Measurements from ENCODE around the gene PRDM4. TPM values are rescaled to one million over a fixed set of nuclear protein-coding genes. Genes with fewer than 3 reads are reported as not detected.

PRDM4 gene, protein sequence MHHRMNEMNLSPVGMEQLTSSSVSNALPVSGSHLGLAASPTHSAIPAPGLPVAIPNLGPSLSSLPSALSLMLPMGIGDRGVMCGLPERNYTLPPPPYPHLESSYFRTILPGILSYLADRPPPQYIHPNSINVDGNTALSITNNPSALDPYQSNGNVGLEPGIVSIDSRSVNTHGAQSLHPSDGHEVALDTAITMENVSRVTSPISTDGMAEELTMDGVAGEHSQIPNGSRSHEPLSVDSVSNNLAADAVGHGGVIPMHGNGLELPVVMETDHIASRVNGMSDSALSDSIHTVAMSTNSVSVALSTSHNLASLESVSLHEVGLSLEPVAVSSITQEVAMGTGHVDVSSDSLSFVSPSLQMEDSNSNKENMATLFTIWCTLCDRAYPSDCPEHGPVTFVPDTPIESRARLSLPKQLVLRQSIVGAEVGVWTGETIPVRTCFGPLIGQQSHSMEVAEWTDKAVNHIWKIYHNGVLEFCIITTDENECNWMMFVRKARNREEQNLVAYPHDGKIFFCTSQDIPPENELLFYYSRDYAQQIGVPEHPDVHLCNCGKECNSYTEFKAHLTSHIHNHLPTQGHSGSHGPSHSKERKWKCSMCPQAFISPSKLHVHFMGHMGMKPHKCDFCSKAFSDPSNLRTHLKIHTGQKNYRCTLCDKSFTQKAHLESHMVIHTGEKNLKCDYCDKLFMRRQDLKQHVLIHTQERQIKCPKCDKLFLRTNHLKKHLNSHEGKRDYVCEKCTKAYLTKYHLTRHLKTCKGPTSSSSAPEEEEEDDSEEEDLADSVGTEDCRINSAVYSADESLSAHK
- total RNA-seq: 10.5 TPM
- 12.8 TPM for polyA plus RNA-seq
- long read RNA-seq, donor 1: 0 reads
- long read RNA-seq, donor 2: 0 reads
- long read RNA-seq, donor 3, full-length matches to known transcripts: 2 of 2 reads
- long read RNA-seq, donor 3, partial matches to known transcripts: 0 of 2 reads
- long read RNA-seq, donor 3, other reads (novel, unspliced or antisense): 0 of 2 reads
- long read RNA-seq, donor 4: 0 reads
- long read RNA-seq, donor 5, full-length matches to known transcripts: 2 of 2 reads
- long read RNA-seq, donor 5, partial matches to known transcripts: 0 of 2 reads
- long read RNA-seq, donor 5, other reads (novel, unspliced or antisense): 0 of 2 reads
- long read RNA-seq, donor 6, full-length matches to known transcripts: 1 of 1 reads
- long read RNA-seq, donor 6, partial matches to known transcripts: 0 of 1 reads
- long read RNA-seq, donor 6, other reads (novel, unspliced or antisense): 0 of 1 reads
- long read RNA-seq, donor 7, full-length matches to known transcripts: 2 of 2 reads
- long read RNA-seq, donor 7, partial matches to known transcripts: 0 of 2 reads
- long read RNA-seq, donor 7, other reads (novel, unspliced or antisense): 0 of 2 reads
- long read RNA-seq, donor 8, full-length matches to known transcripts: 1 of 1 reads
- long read RNA-seq, donor 8, partial matches to known transcripts: 0 of 1 reads
- long read RNA-seq, donor 8, other reads (novel, unspliced or antisense): 0 of 1 reads
- long read RNA-seq, donor 9: 0 reads
- long read RNA-seq, donor 10: 0 reads

DNA sequence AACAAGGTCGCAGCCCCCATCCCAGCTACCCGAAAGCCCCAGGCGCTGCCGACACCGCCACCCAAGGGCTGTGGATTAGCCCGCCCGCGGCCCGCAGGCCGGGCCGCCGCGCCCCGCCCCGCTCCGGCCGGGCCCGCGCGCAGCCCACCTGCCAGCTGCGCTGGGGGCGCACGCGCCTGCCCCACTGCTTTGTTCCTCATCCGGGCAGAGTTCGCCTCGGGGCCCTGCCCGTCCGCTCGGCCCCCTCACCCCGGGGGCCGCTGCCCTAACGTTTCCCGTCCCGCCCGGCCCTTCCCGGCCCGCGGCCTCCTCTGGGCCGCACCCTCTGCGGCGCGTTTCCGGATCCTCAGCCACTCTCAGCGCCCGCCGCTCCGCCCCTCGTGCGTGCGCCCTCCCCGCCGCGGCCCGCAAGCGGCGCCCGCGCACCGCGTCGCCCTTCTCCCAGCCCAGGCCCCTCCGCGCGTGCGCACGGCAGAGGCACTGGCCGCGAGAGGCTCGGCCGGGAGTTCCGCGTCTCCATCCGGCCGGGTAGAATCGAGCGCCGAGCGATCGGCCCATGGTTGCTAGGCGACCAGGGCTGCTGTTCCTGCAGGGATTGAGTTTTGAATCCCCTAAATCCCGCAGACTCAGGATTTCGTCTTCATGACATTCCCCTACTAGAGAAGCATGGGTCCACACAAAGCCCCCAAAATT lies at the start of gene PRDM4:
PRDM4 (minus strand) TSS at position 329 of the 693 bp plus-strand sequence. CDS start 622 bp downstream, outside the sequence.
- Histone ChIP-seq H3K4me3 (ENCODE audit: low read length in 2 of 2) (peak within 1 kb of the TSS; percentile 77 to 94), H3K9me3 (ENCODE audit: control insufficient read depth in 2 of 2, insufficient read depth in 1 of 2, low read length in 1 of 2) (no peaks in the 10 kb centered on the region), H3K4me1 (ENCODE audit: control insufficient read depth in 2 of 2, insufficient read depth in 2 of 2, low read length in 2 of 2) (peaks cover 13 to 14% of the 10 kb centered on the region in 2 donors), H3K27me3 (ENCODE audit: control insufficient read depth in 2 of 2, insufficient read depth in 1 of 2, low read length in 1 of 2) (peaks cover 0 to 11% of the 10 kb centered on the region in 2 donors), H3K27ac (ENCODE audit: low read depth in 1 of 2, low read length in 1 of 2) (peak within 1 kb of the TSS in 1 of 2 donors; percentile 53), H3K36me3 (ENCODE audit: control insufficient read depth in 2 of 2, insufficient read depth in 2 of 2, low read length in 1 of 2) (peaks cover 6 to 11% of the 10 kb centered on the region in 2 donors)
- peak in 8 of 9 donors; percentile 68 to 91 (median 79) for DNase-seq (ENCODE audit: low read depth in 6 of 9, low spot score in 9 of 9)
- WGBS: under 1% methylated on average over 83 of the region's 83 CpGs

DNA sequence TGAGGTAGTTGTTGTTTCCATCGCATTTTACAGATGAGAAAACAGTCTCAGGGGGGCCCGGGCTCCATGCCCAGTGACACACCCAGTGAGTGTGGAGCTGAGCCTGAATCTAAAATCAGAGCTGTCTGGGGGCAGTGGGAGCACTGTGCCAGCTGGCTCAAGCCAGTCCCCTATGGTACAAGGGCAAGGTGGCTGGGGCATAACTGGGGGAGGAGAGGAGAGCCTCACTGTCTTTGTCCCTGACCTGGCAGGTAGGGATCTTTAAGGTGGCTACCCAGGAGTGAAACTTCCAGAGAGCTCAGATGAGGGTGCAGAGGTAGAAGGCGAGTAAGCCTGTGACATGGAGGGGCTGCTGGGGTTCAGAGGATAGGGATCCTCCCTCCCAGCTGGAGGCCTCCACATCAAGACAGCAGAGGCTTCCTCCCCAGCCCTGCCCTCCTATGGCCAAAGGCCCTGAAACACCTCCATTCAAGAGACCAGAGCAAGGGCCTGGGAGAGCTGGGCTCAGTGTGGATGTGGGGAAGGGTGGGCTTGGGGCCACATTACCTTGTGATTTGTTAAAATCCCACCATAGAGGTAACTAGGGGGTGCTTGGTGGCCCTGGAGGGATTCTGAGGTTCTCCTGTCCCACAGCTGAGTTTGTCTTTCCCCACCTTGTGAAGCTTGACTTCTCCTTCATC lies 46.7 kb upstream of the PRDM4 start:
- no peaks in the 10 kb centered on the region for H3K36me3 ChIP-seq (ENCODE audit: control insufficient read depth in 2 of 2, insufficient read depth in 2 of 2, low read length in 1 of 2)
- no peaks in the 10 kb centered on the region for H3K4me1 ChIP-seq (ENCODE audit: control insufficient read depth in 2 of 2, insufficient read depth in 2 of 2, low read length in 2 of 2)
- no peak for DNase-seq (ENCODE audit: low read depth in 6 of 9, low spot score in 9 of 9)
- H3K27ac ChIP-seq (ENCODE audit: low read depth in 1 of 2, low read length in 1 of 2): no peak overlapping the region
- H3K4me3 ChIP-seq (ENCODE audit: low read length in 2 of 2): no peak overlapping the region
- H3K9me3 ChIP-seq (ENCODE audit: control insufficient read depth in 2 of 2, insufficient read depth in 1 of 2, low read length in 1 of 2): no peaks in the 10 kb centered on the region
- H3K27me3 ChIP-seq (ENCODE audit: control insufficient read depth in 2 of 2, insufficient read depth in 1 of 2, low read length in 1 of 2): no peaks in the 10 kb centered on the region
- WGBS: 62% methylated on average over 3 of the region's 3 CpGs

DNA sequence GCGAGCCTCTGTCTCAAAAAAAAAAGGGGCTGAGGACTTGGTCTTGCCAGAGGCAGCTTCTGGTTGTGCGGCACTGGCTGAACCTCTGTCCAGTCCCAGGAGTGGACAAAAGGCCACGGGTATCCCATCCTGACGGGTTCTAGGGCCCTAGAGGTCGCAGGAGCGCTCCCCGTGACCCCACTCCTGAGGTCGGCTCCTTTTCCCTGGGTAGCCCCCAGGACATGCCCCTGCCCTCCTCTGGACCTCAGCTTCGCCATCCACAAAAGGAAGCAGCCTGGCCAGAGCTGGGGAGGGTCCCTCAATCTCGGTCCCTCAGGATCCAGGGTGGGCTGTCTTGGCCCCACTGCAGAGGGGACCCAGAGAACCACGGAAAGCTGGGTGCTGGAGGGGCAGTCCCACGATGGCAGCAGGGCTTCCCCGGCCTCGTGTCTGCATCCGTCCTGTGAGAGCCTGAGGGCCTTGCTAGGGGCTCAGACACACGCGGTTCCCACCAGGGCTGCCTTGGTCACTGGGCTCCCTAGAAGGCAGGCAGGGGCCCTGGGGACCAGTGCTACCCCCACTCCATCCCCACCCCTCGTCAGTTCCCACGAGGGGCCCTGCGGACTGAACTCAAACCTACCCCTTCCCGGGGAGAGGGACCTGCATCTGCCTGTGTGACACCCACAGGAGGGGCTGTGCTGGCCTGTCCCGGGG lies 44.7 kb upstream of the PRDM4 start:
- H3K4me1 ChIP-seq (ENCODE audit: control insufficient read depth in 2 of 2, insufficient read depth in 2 of 2, low read length in 2 of 2): no peaks in the 10 kb centered on the region
- no peak overlapping the region for H3K4me3 ChIP-seq (ENCODE audit: low read length in 2 of 2)
- no peaks in the 10 kb centered on the region for H3K9me3 ChIP-seq (ENCODE audit: control insufficient read depth in 2 of 2, insufficient read depth in 1 of 2, low read length in 1 of 2)
- DNase-seq (ENCODE audit: low read depth in 6 of 9, low spot score in 9 of 9): no peak
- H3K27ac ChIP-seq (ENCODE audit: low read depth in 1 of 2, low read length in 1 of 2): no peak overlapping the region
- 90% methylated on average over 22 of the region's 22 CpGs for WGBS
- no peaks in the 10 kb centered on the region for H3K27me3 ChIP-seq (ENCODE audit: control insufficient read depth in 2 of 2, insufficient read depth in 1 of 2, low read length in 1 of 2)
- H3K36me3 ChIP-seq (ENCODE audit: control insufficient read depth in 2 of 2, insufficient read depth in 2 of 2, low read length in 1 of 2): no peaks in the 10 kb centered on the region

DNA sequence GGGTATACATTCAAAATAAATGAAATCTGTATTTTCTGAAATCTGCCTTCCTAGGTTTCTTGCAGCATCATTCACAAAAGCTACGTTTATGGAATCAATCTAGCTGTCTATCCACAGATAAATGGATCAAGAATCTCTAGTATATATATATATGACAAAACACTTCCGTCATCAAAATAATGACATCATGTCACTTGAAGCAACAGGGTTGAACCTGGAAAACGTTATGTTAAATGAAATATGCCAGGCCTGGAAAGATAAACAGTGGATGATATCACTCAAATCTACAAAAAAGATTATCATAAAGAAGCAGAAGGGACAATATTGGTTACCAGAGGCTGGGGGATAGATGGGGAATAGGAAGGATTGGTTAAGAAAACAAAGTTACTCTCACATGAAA lies 42.2 kb upstream of the PRDM4 start:
- no peaks in the 10 kb centered on the region for H3K36me3 ChIP-seq (ENCODE audit: control insufficient read depth in 2 of 2, insufficient read depth in 2 of 2, low read length in 1 of 2)
- no peak overlapping the region for H3K4me3 ChIP-seq (ENCODE audit: low read length in 2 of 2)
- no peak overlapping the region for H3K27ac ChIP-seq (ENCODE audit: low read depth in 1 of 2, low read length in 1 of 2)
- no peak for DNase-seq (ENCODE audit: low read depth in 6 of 9, low spot score in 9 of 9)
- no peaks in the 10 kb centered on the region for H3K9me3 ChIP-seq (ENCODE audit: control insufficient read depth in 2 of 2, insufficient read depth in 1 of 2, low read length in 1 of 2)
- no peaks in the 10 kb centered on the region for H3K27me3 ChIP-seq (ENCODE audit: control insufficient read depth in 2 of 2, insufficient read depth in 1 of 2, low read length in 1 of 2)
- WGBS: 64% methylated on average over 3 of the region's 3 CpGs
- H3K4me1 ChIP-seq (ENCODE audit: control insufficient read depth in 2 of 2, insufficient read depth in 2 of 2, low read length in 2 of 2): no peaks in the 10 kb centered on the region

DNA sequence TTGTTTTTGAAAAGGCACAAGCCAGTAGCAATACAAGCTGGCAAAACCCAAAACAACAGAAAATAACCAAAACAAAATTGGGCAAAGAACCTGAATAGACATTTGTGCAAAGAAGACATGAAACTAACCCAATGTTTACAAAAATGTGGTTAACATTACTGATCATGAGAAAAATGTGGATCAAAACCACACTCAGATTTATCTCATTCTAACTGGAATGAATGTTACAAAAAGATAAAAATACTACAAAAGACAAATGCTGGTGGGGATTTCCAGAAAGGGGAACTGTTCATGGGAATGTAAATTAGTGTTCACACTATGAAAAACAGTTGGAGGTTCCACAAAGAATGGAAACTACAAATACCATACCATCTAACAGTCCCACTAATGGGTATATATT lies 40.2 kb upstream of the PRDM4 start:
- H3K4me1 ChIP-seq (ENCODE audit: control insufficient read depth in 2 of 2, insufficient read depth in 2 of 2, low read length in 2 of 2): no peaks in the 10 kb centered on the region
- no peak for DNase-seq (ENCODE audit: low read depth in 6 of 9, low spot score in 9 of 9)
- no peaks in the 10 kb centered on the region for H3K9me3 ChIP-seq (ENCODE audit: control insufficient read depth in 2 of 2, insufficient read depth in 1 of 2, low read length in 1 of 2)
- H3K27ac ChIP-seq (ENCODE audit: low read depth in 1 of 2, low read length in 1 of 2): no peak overlapping the region
- no peaks in the 10 kb centered on the region for H3K36me3 ChIP-seq (ENCODE audit: control insufficient read depth in 2 of 2, insufficient read depth in 2 of 2, low read length in 1 of 2)
- H3K27me3 ChIP-seq (ENCODE audit: control insufficient read depth in 2 of 2, insufficient read depth in 1 of 2, low read length in 1 of 2): no peaks in the 10 kb centered on the region
- H3K4me3 ChIP-seq (ENCODE audit: low read length in 2 of 2): no peak overlapping the region

DNA sequence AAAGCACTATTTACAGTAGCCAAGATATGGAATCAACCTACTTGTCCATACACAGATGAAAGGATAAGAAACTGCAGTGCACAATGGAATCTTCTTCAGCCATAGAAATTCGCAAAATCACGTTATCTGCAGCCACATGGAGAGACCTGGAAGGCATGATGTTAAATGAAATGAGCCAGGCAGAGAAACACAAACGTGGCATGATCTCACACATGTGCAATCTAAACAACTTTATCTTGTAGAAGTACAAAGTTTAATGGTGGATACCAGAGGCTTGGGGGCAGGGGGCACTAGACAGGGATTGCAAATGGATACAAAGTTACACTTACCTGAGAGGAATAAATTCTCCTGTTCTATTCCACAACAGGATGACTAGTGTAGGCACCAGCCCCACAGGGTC lies 37.6 kb upstream of the PRDM4 start:
- no peaks in the 10 kb centered on the region for H3K9me3 ChIP-seq (ENCODE audit: control insufficient read depth in 2 of 2, insufficient read depth in 1 of 2, low read length in 1 of 2)
- no peaks in the 10 kb centered on the region for H3K36me3 ChIP-seq (ENCODE audit: control insufficient read depth in 2 of 2, insufficient read depth in 2 of 2, low read length in 1 of 2)
- H3K4me3 ChIP-seq (ENCODE audit: low read length in 2 of 2): no peak overlapping the region
- H3K4me1 ChIP-seq (ENCODE audit: control insufficient read depth in 2 of 2, insufficient read depth in 2 of 2, low read length in 2 of 2): no peaks in the 10 kb centered on the region
- H3K27ac ChIP-seq (ENCODE audit: low read depth in 1 of 2, low read length in 1 of 2): no peak overlapping the region
- 88% methylated on average over 3 of the region's 3 CpGs for WGBS
- H3K27me3 ChIP-seq (ENCODE audit: control insufficient read depth in 2 of 2, insufficient read depth in 1 of 2, low read length in 1 of 2): no peaks in the 10 kb centered on the region
- DNase-seq (ENCODE audit: low read depth in 6 of 9, low spot score in 9 of 9): no peak

DNA sequence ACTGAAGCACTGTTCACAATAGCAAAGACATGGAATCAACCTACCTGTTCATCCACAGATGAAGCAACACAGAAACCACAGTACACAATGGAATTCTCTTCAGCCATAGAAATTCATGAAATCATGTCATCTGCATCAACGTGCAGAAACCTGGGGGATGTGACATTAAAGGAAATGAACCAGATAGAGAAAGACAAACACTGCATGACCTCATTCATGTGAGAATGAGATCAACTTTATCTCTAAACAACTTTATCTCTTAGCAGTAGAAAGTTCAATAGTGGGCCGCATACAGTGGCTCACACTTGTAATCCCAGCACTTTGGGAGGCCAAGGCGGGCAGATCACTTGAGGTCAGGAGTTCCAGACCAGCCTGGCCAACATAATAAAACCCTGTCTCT lies 33.5 kb upstream of the PRDM4 start:
- Histone ChIP-seq H3K9me3 (ENCODE audit: control insufficient read depth in 2 of 2, insufficient read depth in 1 of 2, low read length in 1 of 2) (no peaks in the 10 kb centered on the region), H3K36me3 (ENCODE audit: control insufficient read depth in 2 of 2, insufficient read depth in 2 of 2, low read length in 1 of 2) (no peaks in the 10 kb centered on the region), H3K27ac (ENCODE audit: low read depth in 1 of 2, low read length in 1 of 2) (no peak overlapping the region), H3K27me3 (ENCODE audit: control insufficient read depth in 2 of 2, insufficient read depth in 1 of 2, low read length in 1 of 2) (no peaks in the 10 kb centered on the region), H3K4me3 (ENCODE audit: low read length in 2 of 2) (no peak overlapping the region), H3K4me1 (ENCODE audit: control insufficient read depth in 2 of 2, insufficient read depth in 2 of 2, low read length in 2 of 2) (no peaks in the 10 kb centered on the region)
- no peak for DNase-seq (ENCODE audit: low read depth in 6 of 9, low spot score in 9 of 9)
- 89% methylated on average over 3 of the region's 3 CpGs for WGBS
